HG03175 (cell line): ENCODE data around the gene IQSEC2.

Experiments
- ATAC-seq: cut with Tn5 transposase; IDR thresholded peaks from one replicate; pipeline ENCODE4 v1.9.1; 2021; ENCODE audit warnings: mild to moderate bottlenecking, moderate library complexity; ENCODE audit not compliant: unreplicated experiment

The IQSEC2 gene

DNA sequence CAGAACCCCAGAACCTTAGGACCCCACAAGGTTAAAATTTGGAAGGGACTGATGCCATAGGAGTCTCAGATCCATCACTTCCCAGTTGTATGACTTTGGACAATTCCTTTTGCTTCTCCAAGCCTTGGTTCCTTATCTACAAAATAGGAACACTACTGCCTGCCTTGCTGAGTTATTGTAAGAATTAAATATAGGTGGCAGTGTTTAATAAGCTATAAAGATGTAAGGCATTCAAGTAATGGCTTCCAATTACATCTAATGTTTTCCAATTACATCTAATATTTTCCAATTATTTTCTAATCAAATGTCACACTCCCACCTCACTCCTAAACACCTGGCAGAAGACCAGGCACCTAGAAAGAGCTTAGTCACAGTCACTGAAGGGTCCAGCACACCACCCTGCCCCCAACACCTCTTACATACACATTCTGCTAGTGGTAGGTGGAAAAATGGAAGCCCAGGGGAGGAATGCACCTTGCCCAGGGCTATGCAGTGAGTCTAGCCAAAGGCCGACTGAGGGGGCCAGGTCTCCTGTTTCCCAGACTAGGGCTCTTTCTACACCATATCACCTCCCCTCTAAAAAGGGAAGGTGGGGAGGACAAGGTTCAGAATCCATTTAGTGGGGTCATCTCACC is 31.9 kb downstream of the IQSEC2 start:
- ATAC-seq, result no peak

DNA sequence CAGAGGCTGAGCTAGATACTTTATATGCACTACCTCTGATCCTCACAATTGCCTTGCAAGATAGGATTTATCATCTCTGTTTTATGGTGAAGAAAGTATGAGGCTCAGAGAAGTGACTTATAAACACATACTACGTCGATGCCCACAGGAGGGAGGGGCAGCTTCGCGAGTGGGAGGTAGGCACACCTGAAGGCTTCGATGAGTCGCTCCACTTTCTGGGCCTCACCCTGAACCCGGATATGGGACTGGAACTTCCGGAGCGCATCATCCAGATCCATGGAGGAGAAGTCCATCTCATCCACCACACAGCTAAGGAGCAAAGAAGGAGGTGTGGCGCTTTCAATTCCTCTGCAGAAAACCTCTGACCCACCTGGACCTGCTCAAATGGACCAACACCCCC is 33.5 kb downstream of the IQSEC2 start:
- no peak for ATAC-seq

GRCh38 chrX:53246231-53246630 is 35.2 kb downstream of the IQSEC2 start:
- no peak for ATAC-seq

- ATAC-seq, result no peak
Observed at GRCh38 chrX:53244610-53245009, 36.8 kb downstream of the IQSEC2 start.

DNA sequence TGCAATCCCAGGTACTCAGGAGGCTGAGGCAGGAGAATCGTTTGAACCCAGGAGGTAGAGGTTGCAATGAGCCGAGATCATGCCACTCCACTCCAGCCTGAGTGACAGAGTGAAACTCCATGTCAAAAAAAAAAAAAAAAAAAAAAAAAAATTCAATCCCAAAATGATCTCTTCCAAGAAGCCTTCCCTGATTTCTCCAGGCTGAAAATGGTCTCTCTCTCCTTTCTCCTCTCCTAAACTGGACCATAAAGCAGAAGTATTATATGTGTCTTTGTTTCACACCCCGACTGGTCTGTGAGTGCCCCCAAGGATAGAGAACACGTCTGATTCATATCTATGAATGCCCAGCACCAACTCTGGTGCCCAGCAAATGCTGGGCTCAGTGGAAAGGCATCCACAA is 39.1 kb downstream of the IQSEC2 start:
- no peak for ATAC-seq

- ATAC-seq, result no peak
Observed at GRCh38 chrX:53241558-53241957, 39.8 kb downstream of the IQSEC2 start.

DNA sequence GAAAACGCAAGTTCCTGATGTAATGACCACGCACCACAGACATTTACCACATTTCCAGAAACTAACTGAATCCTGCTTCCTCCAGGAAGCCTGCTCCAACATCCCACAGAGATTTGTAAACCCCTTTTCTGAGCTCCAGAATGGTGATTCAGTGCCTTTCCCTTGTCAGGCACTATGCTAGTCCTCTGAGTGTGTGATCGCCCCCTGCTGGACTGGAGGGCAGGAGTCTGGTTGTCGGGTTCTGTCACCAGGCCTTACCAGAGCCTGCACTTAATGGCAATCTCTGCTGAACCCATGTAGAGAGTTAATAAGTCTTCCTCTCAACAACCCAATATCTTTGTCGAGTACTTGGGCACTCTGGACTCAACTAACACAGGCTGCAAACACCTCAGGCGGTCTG is 41.9 kb downstream of the IQSEC2 start:
- no peak for ATAC-seq

- ATAC-seq, result no peak
Observed at GRCh38 chrX:53237056-53237455, 44.3 kb downstream of the IQSEC2 start.

- ATAC-seq, result no peak
Observed at GRCh38 chrX:53236025-53236679, 45.2 kb downstream of the IQSEC2 start.

GRCh38 chrX:53235566-53235965 is 45.8 kb downstream of the IQSEC2 start:
- ATAC-seq, result no peak

DNA sequence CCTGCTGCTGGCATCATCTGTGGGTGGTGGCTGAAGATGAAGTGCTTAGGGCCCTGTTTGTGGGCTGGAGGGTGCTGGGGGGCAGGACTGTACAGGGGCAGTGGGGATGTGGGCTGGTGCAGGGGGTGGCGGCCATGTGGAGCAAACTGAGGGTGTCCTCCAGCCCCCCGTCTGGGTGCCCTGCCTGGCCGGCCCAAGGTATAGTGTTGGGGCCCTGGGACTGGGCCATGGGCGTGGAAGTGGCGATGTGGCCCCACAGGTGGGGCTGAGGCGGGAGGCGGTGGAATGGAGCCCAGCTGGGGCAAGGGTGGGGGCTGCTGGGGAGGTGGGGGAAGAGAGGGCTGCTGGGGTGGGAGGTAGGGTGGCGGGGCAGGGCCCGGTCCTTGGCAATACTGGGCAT is 46.9 kb downstream of the IQSEC2 start:
- ATAC-seq, result no peak

DNA sequence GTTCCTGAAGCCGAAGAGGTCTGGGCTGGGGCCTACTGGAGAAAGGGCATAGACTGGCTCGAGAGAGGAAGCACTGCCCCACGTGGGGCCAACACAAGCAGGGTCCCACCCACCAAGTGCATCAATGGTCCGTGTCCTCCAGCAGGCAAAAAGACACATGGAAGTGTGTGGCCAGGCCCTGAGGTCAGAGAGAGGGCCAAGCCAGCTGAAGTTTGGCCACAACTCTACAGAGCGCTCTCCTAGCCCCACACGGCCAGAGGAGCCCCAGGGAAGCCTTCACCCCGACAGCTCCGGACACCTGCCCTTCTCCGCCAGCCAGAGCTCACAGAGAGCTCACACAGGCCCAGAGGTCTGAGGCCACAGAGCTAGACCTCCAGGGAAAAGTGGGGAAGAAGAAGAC is 47.8 kb downstream of the IQSEC2 start:
- ATAC-seq, result no peak

DNA sequence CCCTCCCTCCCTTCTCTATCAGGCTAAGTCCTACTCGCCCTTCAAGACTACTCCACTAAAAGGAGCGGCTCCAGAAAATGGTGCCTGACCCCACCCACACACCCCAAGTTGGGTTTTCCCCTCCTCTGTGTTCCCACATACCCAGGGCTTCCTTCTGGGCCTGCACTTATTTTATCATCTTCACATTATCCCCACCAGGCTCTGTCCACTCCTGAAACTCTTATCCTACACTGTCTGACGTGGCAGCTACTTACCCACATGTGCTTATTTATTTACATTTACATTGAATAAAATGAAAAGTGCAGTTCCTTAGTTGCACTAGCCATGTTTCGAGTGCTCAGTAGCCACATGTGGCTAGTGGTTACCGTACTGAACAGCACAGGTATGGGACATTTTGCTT is 51.3 kb downstream of the IQSEC2 start:
- ATAC-seq, result no peak

- ATAC-seq, result no peak
Observed at GRCh38 chrX:53227224-53227765, 54.1 kb downstream of the IQSEC2 start.

DNA sequence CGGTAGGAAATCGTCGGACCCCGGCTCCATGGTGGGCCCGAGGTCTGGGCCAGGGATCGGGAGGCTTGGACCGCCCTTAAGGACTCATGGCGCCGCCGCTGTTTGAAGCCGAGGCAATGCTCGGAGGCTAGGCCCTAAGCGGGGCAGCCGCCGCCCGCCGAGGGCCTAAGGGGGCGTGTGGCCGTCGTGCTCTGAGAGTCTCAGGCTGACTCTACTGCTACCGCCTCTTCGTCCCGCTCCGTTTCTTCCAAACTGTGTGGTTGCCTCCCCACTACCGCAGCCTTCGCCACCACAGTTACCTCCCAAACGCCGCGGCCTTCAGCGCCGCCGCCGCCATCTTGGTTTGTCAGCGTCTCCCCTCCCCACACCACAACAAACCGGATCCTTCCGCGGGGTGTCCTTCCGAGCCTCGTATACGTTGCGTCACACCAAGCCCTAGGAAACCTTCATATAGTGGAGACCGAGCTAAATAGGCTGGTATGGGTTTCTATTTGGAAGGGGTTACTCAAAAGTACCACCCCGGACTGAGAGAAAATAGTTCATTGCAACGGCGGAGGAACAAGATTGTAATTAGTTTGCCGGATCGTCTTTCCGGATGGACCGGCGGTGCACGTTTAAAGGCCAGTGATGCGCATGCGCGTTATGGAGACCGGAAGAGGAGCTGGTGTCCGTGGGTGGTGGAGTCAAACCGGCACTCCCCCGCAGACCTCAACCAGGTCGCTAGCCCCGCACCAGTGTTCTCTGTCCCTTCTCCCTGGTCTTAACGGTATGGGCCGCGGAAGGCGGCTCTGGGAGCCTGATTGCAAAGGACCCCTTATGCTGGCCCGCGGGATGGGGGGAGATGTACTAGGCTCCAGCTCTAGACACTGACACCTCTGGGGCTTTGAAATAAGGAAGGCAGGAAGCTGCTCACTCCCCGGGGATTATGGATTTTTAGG is 56.3 kb downstream of the IQSEC2 start, which contains the start of gene KDM5C:
TSS of gene KDM5C (minus strand) at position 348 of the 938 bp plus-strand sequence. CDS start at position 30, 318 bp downstream.
- ATAC-seq, result peak; percentile 76

GRCh38 chrX:53223955-53224859 is 57.2 kb downstream of the IQSEC2 start:
- ATAC-seq, result peak; percentile 5

DNA sequence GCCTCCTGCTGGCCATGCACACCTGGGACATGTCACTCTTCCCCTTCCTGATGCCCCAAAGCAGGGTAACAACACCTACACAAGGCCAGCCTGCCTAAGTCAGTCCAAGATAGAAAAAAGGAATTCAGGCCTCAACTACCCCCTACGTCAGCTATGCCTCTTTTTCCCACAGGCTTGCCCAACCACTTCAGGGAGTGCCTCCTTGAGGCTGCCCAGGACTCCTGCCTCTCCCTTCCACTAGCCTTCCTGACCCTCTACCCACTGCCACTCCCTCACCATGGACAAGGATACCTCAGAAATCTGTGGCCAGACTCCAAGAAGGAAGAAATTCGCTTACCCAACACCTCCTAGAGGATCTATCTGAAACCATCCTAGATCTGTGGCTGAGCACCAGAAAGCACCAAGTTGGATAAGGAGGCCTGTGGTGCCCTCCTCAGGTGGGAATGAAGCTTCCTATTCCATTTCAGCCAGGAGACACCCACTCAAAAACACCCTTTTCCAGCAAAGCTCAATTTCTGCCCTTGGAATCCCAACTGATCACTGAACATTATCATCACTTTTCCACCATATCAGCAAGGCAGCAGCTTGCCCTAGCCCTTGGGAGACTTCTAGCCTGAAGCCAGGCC is 58.2 kb downstream of the IQSEC2 start:
- ATAC-seq, result no peak
